ENCODE measurements around the gene D2HGDH.
"Not testable (repeated sequence)": the region's sequence is repeated elsewhere in the genome, so short reads cannot be mapped to it uniquely, and the experiment has no call there.

The D2HGDH gene

GRCh38 chr2:241730671-241731293 is 3.6 kb upstream of the D2HGDH start:
- in situ Hi-C loops (cut with MboI; ENCODE audit: low pct_unique_long_range_greater_than_20kb, low sequenced_read_pairs, unreplicated experiment): no loop called here
- DNase-seq (ENCODE audit: low spot score): no peak
- no peak for TF ChIP-seq CTCF (IDR thresholded peaks at IDR 0.05; ENCODE audit: extremely low read depth, insufficient read depth, missing control alignments)

- TF ChIP-seq CTCF (IDR thresholded peaks at IDR 0.05; ENCODE audit: extremely low read depth, insufficient read depth, missing control alignments): peak; percentile 66
- in situ Hi-C loops (cut with MboI; ENCODE audit: low pct_unique_long_range_greater_than_20kb, low sequenced_read_pairs, unreplicated experiment); DNase-seq (ENCODE audit: low spot score): not testable (repeated sequence)
These were observed 1.8 kb upstream of the D2HGDH start for GRCh38 chr2:241732513-241733186.

GRCh38 chr2:241733391-241734207 is 831 bp upstream of the D2HGDH start:
- TF ChIP-seq CTCF (IDR thresholded peaks at IDR 0.05; ENCODE audit: extremely low read depth, insufficient read depth, missing control alignments): no peak
- in situ Hi-C loops (cut with MboI; ENCODE audit: low pct_unique_long_range_greater_than_20kb, low sequenced_read_pairs, unreplicated experiment): no loop called here
- no peak for DNase-seq (ENCODE audit: low spot score)

GRCh38 chr2:241734208-241734466 is 293 bp upstream of the D2HGDH start:
- DNase-seq (ENCODE audit: low spot score): no peak
- TF ChIP-seq CTCF (IDR thresholded peaks at IDR 0.05; ENCODE audit: extremely low read depth, insufficient read depth, missing control alignments): no peak
- in situ Hi-C loops (cut with MboI; ENCODE audit: low pct_unique_long_range_greater_than_20kb, low sequenced_read_pairs, unreplicated experiment): no loop called here

- in situ Hi-C loops (cut with MboI; ENCODE audit: low pct_unique_long_range_greater_than_20kb, low sequenced_read_pairs, unreplicated experiment): no loop called here
- TF ChIP-seq CTCF (IDR thresholded peaks at IDR 0.05; ENCODE audit: extremely low read depth, insufficient read depth, missing control alignments): no peak
- no peak for DNase-seq (ENCODE audit: low spot score)
These were observed 1.7 kb downstream of the D2HGDH start for GRCh38 chr2:241736111-241736510.

GRCh38 chr2:241738040-241738686 is 3.7 kb downstream of the D2HGDH start:
- no peak for DNase-seq (ENCODE audit: low spot score)
- no peak for TF ChIP-seq CTCF (IDR thresholded peaks at IDR 0.05; ENCODE audit: extremely low read depth, insufficient read depth, missing control alignments)
- in situ Hi-C loops (cut with MboI; ENCODE audit: low pct_unique_long_range_greater_than_20kb, low sequenced_read_pairs, unreplicated experiment): no loop called here

Measured in GM13977 (cell line).